Ectodermal cell (in vitro differentiated cells): Measurements from ENCODE around the gene KRI1.

ENCODE experiments used
- H3K27ac ChIP-seq: 2 replicates; pipeline ENCODE4 v1.7.0; 2013; ENCODE audit warnings: mild to moderate bottlenecking, low read depth, low read length; ENCODE audit not compliant: insufficient read depth, poor library complexity, severe bottlenecking
- H3K27me3 ChIP-seq: 2 replicates; pipeline ENCODE4 v1.7.0; 2013; ENCODE audit warnings: mild to moderate bottlenecking, low read length; ENCODE audit not compliant: insufficient read depth, control insufficient read depth, poor library complexity, severe bottlenecking
- H3K36me3 ChIP-seq: one replicate; pipeline ENCODE4 v1.7.0; 2013; ENCODE audit warnings: low read length; ENCODE audit not compliant: control insufficient read depth, insufficient read depth
- H3K4me1 ChIP-seq: one replicate; pipeline ENCODE4 v1.7.0; 2013; ENCODE audit warnings: low read length; ENCODE audit not compliant: control insufficient read depth, insufficient read depth
- H3K4me3 ChIP-seq: 2 replicates; pipeline ENCODE4 v1.7.0; 2013; ENCODE audit warnings: low read depth, low read length, control low read depth; ENCODE audit not compliant: insufficient read depth
- H3K9me3 ChIP-seq: 2 replicates; pipeline ENCODE4 v1.7.0; 2013; ENCODE audit warnings: mild to moderate bottlenecking, low read length, moderate library complexity; ENCODE audit not compliant: control insufficient read depth
- WGBS, 2 experiments: methylation state at CpG; one replicate each; pipeline ENCODE4 v1.1.7; 2013; ENCODE audit warnings: missing lambda C conversion rate in 2 of 2; 5-methylcytosine and 5-hydroxymethylcytosine counted together

KRI1 gene

GRCh38 chr19:10593820-10594637, 28.2 kb upstream of the KRI1 start:
- Histone ChIP-seq H3K36me3 (no peaks in the 10 kb centered on the region), H3K27ac (no peak overlapping the region), H3K9me3 (no peaks in the 10 kb centered on the region), H3K4me1 (no peaks in the 10 kb centered on the region), H3K4me3 (no peak overlapping the region), H3K27me3 (no peaks in the 10 kb centered on the region)
- WGBS, 2 experiments: 85 to 88% methylated on average over 9 of the region's 9 CpGs

GRCh38 chr19:10593148-10593547, 27.3 kb upstream of the KRI1 start:
- Histone ChIP-seq H3K9me3 (no peaks in the 10 kb centered on the region), H3K4me1 (no peaks in the 10 kb centered on the region), H3K27ac (no peak overlapping the region), H3K27me3 (no peaks in the 10 kb centered on the region), H3K4me3 (no peak overlapping the region), H3K36me3 (no peaks in the 10 kb centered on the region)
- 90 to 91% methylated on average over 6 of the region's 7 CpGs for WGBS, 2 experiments

DNA sequence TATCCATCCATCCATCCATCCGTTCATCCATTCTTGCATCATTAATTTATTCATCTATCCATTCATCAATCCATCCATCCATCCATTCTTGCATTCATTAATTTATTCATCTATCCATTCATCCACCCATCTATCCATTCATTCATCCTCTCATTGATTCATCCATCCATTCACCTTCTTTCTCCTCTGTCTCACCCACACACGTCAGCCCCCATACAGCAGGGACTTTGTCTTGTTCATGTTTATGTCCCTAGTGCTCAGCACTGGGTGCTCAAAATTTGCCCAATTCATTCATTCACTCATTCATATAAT, 22.0 kb upstream of the KRI1 start:
- no peaks in the 10 kb centered on the region for H3K36me3 ChIP-seq
- no peak overlapping the region for H3K27ac ChIP-seq
- 87 to 92% methylated on average over 2 of the region's 2 CpGs for WGBS, 2 experiments
- no peaks in the 10 kb centered on the region for H3K4me1 ChIP-seq
- no peaks in the 10 kb centered on the region for H3K9me3 ChIP-seq
- no peak overlapping the region for H3K4me3 ChIP-seq
- peaks cover 16% of the 10 kb centered on the region for H3K27me3 ChIP-seq

DNA sequence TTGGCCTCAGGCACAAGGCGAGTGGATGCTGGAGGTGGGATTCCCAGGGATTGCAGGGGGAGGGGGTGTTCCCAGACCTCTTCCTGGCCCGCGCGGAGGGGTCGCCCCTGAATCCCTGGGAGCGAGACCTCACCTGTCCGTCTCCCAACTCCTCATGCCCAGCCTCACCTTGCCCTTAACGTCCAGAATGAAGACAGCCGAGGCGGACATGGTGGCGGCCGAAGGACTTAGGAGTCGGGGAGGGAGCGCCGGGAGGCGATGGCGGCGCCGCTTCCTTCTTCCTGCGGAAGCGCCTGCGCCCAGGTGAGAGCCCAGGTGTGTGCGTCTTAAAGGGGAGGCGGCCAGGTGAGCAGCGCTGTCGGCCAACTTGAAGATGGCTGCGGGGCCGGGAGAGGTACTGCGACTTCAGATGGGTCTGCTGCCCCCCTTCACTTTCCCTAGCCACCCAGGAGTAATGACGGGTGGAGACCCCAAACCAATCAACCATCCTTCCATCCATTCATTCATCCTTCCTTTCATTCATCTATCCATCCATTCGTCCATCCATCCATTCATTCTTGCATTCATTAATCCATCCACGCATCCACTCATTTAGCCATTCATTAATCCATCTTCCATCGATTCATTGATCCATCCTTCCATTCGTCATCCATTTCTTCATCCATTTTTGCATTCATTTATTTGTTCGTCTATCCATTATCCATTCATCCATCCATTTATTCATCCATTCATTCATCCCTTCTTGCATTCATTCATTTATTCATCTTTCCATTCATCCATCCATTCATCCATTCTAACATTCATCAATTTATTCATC, 21.4 kb upstream of the KRI1 start, which contains the start of gene AP1M2:
AP1M2 (minus strand) TSS at position 291 of the 817 bp plus-strand sequence; CDS start at position 210, 81 bp downstream.
- no peaks in the 10 kb centered on the region for H3K9me3 ChIP-seq
- H3K36me3 ChIP-seq: no peaks in the 10 kb centered on the region
- 61 to 64% methylated on average over 35 of the region's 35 CpGs for WGBS, 2 experiments
- H3K4me1 ChIP-seq: no peaks in the 10 kb centered on the region
- H3K27me3 ChIP-seq: peaks cover 16% of the 10 kb centered on the region
- H3K27ac ChIP-seq: no peak within 1 kb of the TSS
- no peak within 1 kb of the TSS for H3K4me3 ChIP-seq

- no peaks in the 10 kb centered on the region for H3K9me3 ChIP-seq
- H3K27ac ChIP-seq: no peak overlapping the region
- H3K36me3 ChIP-seq: no peaks in the 10 kb centered on the region
- H3K4me3 ChIP-seq: no peak overlapping the region
- H3K4me1 ChIP-seq: no peaks in the 10 kb centered on the region
- H3K27me3 ChIP-seq: peaks cover 16% of the 10 kb centered on the region
- WGBS, 2 experiments: 87 to 88% methylated on average over 6 of the region's 6 CpGs
These were observed 20.6 kb upstream of the KRI1 start for GRCh38 chr19:10586396-10586795.

- Histone ChIP-seq H3K4me1 (no peaks in the 10 kb centered on the region), H3K27me3 (peaks cover 16% of the 10 kb centered on the region), H3K27ac (no peak overlapping the region), H3K36me3 (no peaks in the 10 kb centered on the region), H3K4me3 (no peak overlapping the region), H3K9me3 (no peaks in the 10 kb centered on the region)
- WGBS, 2 experiments: 90 to 93% methylated on average over 9 of the region's 9 CpGs
These were observed 17.4 kb upstream of the KRI1 start for GRCh38 chr19:10583036-10583776.

GRCh38 chr19:10582091-10582490, 16.3 kb upstream of the KRI1 start:
- peaks cover 7% of the 10 kb centered on the region for H3K27me3 ChIP-seq
- no peak overlapping the region for H3K27ac ChIP-seq
- no peaks in the 10 kb centered on the region for H3K9me3 ChIP-seq
- no peaks in the 10 kb centered on the region for H3K4me1 ChIP-seq
- H3K36me3 ChIP-seq: no peaks in the 10 kb centered on the region
- WGBS, 2 experiments: 93 to 95% methylated on average over 13 of the region's 13 CpGs
- no peak overlapping the region for H3K4me3 ChIP-seq

GRCh38 chr19:10580979-10581631, 15.3 kb upstream of the KRI1 start:
- 40% methylated on average over 31 of the region's 31 CpGs for WGBS, 2 experiments
- Histone ChIP-seq H3K36me3 (no peaks in the 10 kb centered on the region), H3K4me3 (no peak overlapping the region), H3K27ac (no peak overlapping the region), H3K27me3 (no peaks in the 10 kb centered on the region), H3K9me3 (no peaks in the 10 kb centered on the region), H3K4me1 (no peaks in the 10 kb centered on the region)

GRCh38 chr19:10577951-10578350, 12.1 kb upstream of the KRI1 start:
- H3K27ac ChIP-seq: no peak overlapping the region
- WGBS, 2 experiments: 93 to 94% methylated on average over 6 of the region's 6 CpGs
- H3K9me3 ChIP-seq: no peaks in the 10 kb centered on the region

More at GRCh38 chr19:10577951-10578350, 12.1 kb upstream of the KRI1 start:
- H3K36me3 ChIP-seq: no peaks in the 10 kb centered on the region
- no peak overlapping the region for H3K4me3 ChIP-seq
- H3K27me3 ChIP-seq: no peaks in the 10 kb centered on the region
- no peaks in the 10 kb centered on the region for H3K4me1 ChIP-seq
